T-helper 1 cell treated with Interleukin-12 subunit alpha and Interleukin-12 subunit beta and Interleukin-4 antibody, amounts not matched to agents 30 ng/mL and 1 ng/mL, for 36 hours (primary cell): ENCODE data around the gene CHL1. TPM values are rescaled to one million over a fixed set of nuclear protein-coding genes. Genes with fewer than 3 reads are reported as not detected.

ENCODE experiments used
- intact Hi-C: fragments of 100-400 bp; cut with micrococcal nuclease; formaldehyde crosslinking; loops from one replicate; pipeline ENCODE4 v1.15.1; 2024
- total RNA-seq: library from RNA; stranded (reverse); gene quantifications from 2 replicates; pipeline ENCODE4 v1.2.3, GENCODE V29; 2022

CHL1 gene
- total RNA-seq, 1 donor from 2014 or later: not detected

DNA sequence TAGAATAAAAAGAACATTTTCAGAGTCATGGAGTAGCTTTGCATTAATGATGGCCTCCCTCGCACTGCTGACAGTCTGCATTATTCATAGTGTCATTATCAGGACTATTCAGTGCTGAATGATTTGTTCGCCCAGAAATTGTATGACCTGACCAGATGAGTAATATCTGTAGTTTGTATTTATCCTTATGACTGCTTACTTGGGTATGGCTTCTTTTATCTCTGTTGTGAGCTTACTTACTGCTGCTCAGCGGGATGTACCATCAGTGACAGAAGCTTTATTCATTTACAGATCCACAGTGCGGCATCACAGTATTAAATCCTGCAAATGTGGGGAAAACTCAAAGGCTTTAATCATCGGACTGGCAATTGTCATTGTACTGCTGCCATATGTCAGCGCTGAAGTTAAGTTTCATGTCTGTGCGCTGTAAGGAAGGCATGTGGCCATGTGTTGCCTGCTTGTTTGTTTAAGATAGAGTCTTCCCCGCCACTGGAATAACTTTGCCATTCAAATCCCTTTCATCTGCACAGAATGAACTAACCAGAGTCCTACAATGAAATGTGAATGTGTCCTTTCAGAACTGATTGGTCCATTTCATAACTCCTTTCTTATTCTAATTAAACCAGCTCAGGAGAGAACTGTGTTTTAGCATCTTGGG, 262.2 kb downstream of the CHL1 start:
- intact Hi-C loops: no loop called here
